Choroid plexus epithelial cell (primary cell): ENCODE measurements around the gene RGS7BP.

Experiments
- DNase-seq: peaks from one replicate; pipeline ENCODE4 v3.0.0-alpha.2; 2010; ENCODE audit warnings: low read depth
- H3K4me3 ChIP-seq: 2 replicates; pipeline ENCODE4 v1.5.1; 2011; ENCODE audit warnings: low read depth, mild to moderate bottlenecking, control low read depth, low read length, moderate library complexity
- TF ChIP-seq, protein P1 (sequence below): conservative IDR thresholded peaks from 2 replicates; pipeline ENCODE4 v1.5.1; 2011; ENCODE audit warnings: low read depth, mild to moderate bottlenecking, control low read depth, inconsistent platforms, low read length, moderate library complexity

The RGS7BP gene

DNA sequence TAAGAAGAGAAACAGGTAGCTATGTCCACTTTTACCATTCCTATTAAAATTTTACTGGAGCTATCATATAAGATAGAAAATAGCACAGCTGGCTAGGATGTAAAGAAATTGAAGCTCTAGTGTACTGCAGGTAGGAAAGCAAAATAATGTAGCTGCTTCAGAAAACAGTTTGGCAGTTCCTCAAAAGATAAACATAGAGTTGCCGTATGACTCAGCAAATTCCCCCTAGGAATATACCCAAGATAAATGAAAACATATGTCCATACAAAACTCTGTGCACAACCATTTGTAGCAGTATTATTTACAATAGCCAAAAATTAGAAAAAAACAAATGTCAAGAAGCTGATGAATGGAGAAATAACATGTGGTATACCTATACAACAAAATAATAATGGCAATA lies 119.9 kb downstream of the RGS7BP start:
- DNase-seq: peak; percentile 55
- TF ChIP-seq, protein P1, sequence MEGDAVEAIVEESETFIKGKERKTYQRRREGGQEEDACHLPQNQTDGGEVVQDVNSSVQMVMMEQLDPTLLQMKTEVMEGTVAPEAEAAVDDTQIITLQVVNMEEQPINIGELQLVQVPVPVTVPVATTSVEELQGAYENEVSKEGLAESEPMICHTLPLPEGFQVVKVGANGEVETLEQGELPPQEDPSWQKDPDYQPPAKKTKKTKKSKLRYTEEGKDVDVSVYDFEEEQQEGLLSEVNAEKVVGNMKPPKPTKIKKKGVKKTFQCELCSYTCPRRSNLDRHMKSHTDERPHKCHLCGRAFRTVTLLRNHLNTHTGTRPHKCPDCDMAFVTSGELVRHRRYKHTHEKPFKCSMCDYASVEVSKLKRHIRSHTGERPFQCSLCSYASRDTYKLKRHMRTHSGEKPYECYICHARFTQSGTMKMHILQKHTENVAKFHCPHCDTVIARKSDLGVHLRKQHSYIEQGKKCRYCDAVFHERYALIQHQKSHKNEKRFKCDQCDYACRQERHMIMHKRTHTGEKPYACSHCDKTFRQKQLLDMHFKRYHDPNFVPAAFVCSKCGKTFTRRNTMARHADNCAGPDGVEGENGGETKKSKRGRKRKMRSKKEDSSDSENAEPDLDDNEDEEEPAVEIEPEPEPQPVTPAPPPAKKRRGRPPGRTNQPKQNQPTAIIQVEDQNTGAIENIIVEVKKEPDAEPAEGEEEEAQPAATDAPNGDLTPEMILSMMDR: no peak
- H3K4me3 ChIP-seq: no peak overlapping the region

DNA sequence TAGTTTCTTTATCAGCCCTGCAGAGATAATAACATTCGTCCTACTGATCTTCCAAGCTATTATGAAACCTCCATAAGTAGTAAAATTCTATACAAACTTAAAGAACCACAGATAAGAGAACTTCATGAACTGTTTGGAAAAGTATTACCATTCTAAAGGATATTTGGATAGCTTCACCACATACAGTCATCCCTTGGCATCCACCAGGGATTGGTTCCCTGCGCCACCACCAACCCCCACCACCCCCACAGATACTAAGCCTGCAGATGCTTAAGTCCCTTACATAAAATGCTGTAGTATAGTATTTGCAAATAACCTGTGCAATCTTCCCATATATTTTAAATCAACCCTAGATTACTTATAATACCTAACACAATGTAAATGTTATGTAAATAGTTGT lies 123.1 kb downstream of the RGS7BP start:
- TF ChIP-seq, protein P1: no peak
- no peak for DNase-seq
- no peak overlapping the region for H3K4me3 ChIP-seq

DNA sequence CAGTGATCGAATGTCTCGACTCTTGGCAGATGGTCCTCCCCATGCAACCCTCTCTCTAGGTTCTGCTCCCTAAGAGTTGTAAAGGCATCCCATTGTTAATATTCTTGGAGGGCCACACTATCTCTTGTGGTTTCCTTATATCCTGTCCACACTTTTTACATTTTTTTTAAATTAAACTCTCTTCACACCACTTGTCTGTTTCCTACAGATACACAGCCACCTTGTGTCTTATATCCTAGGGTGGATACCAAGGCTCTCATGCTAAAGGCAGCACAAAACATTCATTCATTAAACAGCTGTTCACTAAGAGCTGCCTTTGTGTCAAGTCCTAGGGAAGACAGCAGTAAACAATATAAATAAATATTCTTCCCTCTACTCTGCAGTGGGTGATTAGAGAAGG lies 124.0 kb downstream of the RGS7BP start:
- TF ChIP-seq, protein P1: no peak
- no peak overlapping the region for H3K4me3 ChIP-seq
- DNase-seq: no peak

DNA sequence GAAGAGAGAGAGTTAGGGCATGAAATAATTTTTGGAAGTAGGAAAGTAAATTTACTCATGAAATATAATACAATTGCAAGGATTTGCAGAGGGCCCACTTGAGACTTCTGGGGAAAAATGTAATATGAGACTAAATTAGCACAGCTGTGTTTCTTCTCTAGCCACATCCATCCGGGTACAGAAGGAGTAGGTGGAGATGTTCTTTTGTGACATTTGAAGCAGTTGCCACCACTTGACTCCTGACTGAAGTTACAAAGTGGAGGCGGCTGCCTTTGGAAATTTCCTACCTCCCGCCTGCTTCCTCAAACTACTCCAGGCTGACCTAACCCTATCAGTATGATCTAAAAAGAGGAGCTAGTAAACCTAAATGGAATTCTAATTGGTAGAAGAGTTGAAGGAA lies 126.4 kb downstream of the RGS7BP start:
- DNase-seq: peak; percentile 48
- no peak overlapping the region for H3K4me3 ChIP-seq
- TF ChIP-seq, protein P1: no peak

DNA sequence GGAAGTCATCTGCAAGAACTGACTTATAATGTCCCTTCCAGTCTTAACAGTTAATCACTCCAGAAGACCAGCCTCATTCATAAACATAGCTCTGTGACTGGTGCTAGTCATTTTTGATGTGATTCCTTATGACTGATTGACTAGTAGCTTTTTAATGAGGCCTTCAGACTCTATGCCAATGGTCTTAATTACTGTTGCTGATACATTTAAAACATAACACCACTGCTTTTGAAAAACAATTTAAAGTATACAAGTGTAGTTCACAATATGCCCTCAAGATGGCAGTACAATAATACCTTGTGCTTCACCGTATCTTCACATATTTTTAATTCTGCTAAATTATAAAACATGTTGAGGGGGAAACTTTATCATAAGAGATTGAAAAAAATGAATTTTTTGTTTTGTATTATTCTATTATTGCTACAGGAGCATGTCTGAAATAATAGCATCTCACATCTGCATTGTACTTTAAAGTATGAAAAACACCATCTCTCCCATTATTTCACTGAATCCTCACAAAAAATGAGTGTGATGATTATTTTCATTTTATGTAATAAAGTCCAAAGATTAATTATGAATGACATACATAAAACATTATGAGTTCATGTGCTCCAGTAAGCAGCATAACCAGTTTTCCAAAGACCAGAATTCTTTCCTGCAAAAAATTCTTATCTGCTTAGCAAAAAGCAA lies 129.3 kb downstream of the RGS7BP start:
- H3K4me3 ChIP-seq: no peak overlapping the region
- TF ChIP-seq, protein P1: peak; percentile 63
- DNase-seq: peak; percentile 59

DNA sequence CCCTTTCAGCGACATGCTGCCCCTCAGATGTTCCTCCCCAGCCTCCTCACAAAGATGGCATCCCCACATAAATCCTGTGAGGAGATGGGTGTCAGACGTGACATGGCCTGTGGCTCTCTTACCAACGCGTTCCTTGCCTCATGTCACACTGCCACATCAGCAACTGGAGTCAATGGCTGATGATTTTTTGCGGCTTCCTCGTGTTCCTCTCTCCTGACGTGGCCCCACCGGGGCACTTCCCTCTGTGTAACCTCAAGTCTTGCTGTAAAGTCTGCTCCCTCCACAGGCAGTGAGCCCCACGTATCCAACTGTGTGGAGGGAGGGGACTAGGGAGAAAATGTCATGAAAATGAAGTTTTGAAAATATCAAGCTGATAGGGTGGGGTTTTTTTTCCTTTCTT lies 131.3 kb downstream of the RGS7BP start:
- TF ChIP-seq, protein P1: no peak
- H3K4me3 ChIP-seq: no peak overlapping the region
- no peak for DNase-seq

DNA sequence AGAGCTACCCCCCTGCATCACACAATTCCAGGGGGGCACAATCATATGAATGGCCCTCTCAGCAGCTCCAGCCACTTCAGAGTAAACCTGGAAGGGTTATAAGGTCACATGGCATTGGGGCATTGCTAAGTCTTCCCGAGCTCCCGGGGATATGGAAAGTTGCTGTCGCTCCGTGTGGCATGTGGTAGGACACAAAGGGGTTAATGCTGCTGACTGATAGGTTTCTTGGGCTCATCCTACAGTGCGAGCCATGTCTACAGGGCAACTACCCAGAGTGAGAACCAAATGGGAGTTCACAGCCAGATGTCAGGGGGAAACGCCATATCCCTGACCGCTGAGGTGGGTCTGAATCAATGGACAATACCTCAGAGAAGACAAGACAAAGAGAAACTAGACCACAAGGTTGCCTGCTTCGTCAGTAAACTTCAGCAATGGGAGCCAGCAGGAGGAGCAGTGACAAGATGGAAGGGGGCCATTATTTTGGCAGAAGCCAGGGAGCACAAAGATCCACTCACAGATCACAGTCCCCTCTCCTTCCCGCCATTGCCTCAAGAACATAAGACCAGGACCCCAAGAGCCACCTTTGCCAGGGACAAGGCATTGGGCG lies 132.1 kb downstream of the RGS7BP start:
- no peak overlapping the region for H3K4me3 ChIP-seq
- DNase-seq: peak; percentile 18
- TF ChIP-seq, protein P1: peak; percentile 49
